GM23338 (cell line): ENCODE measurements around the gene PTPRH. TPM values are rescaled to one million over a fixed set of nuclear protein-coding genes. Genes with fewer than 3 reads are reported as not detected.

Experiments
- ATAC-seq: fragments of 200-7000 bp; cut with Tn5 transposase; 3 replicates; pipeline ENCODE4 v1.9.1; 2020
- DNase-seq: peaks from one replicate; pipeline ENCODE4 v3.0.0-alpha.2; 2015; ENCODE audit warnings: low spot score
- H2AFZ ChIP-seq: fragments of 200-600 bp; sonication (generic); 2 replicates; pipeline ENCODE4 v1.8.0; 2016; ENCODE audit warnings: antibody characterized with exemption, mild to moderate bottlenecking, moderate library complexity
- H3F3A ChIP-seq: fragments of 200-600 bp; sonication (generic); replicated peaks from 2 replicates; pipeline ENCODE4 v1.8.0; 2017; ENCODE audit warnings: antibody characterized with exemption, mixed run types, low read depth
- H3K27ac ChIP-seq: fragments of 200-600 bp; sonication (generic); 2 replicates; pipeline ENCODE4 v1.6.1; 2016; ENCODE audit warnings: low read depth
- H3K27me3 ChIP-seq: fragments of 200-600 bp; sonication (generic); 2 replicates; pipeline ENCODE4 v1.8.0; 2016; ENCODE audit warnings: mild to moderate bottlenecking, mixed run types, moderate library complexity; ENCODE audit not compliant: insufficient read depth
- H3K36me3 ChIP-seq: fragments of 200-600 bp; sonication (generic); 2 replicates; pipeline ENCODE4 v1.8.0; 2016; ENCODE audit warnings: mild to moderate bottlenecking; ENCODE audit not compliant: insufficient read depth
- H3K4me1 ChIP-seq: fragments of 200-600 bp; sonication (generic); 2 replicates; pipeline ENCODE4 v1.8.0; 2016; ENCODE audit warnings: mild to moderate bottlenecking, moderate library complexity; ENCODE audit not compliant: insufficient read depth
- H3K4me2 ChIP-seq: fragments of 200-600 bp; sonication (generic); 2 replicates; pipeline ENCODE4 v1.7.1; 2017; ENCODE audit warnings: mixed run types
- H3K4me3 ChIP-seq: fragments of 200-600 bp; sonication (generic); 2 replicates; pipeline ENCODE4 v1.6.1; 2016; ENCODE audit warnings: mixed run types
- H3K79me2 ChIP-seq: fragments of 200-600 bp; sonication (generic); replicated peaks from 2 replicates; pipeline ENCODE4 v1.8.0; 2017; ENCODE audit warnings: mild to moderate bottlenecking; ENCODE audit not compliant: insufficient read depth
- H3K9me2 ChIP-seq: fragments of 200-600 bp; sonication (generic); 2 replicates; pipeline ENCODE4 v1.8.0; 2017; ENCODE audit not compliant: insufficient read depth
- H4K20me1 ChIP-seq: fragments of 200-600 bp; sonication (generic); replicated peaks from 2 replicates; pipeline ENCODE4 v1.8.0; 2017; ENCODE audit warnings: mild to moderate bottlenecking; ENCODE audit not compliant: insufficient read depth
- H3K27ac Mint-ChIP-seq: 2 replicates; pipeline ENCODE4 v1.8.0; 2020; ENCODE audit warnings: inconsistent platforms, mild to moderate bottlenecking, moderate library complexity, mixed read lengths
- H3K27me3 Mint-ChIP-seq: 3 replicates; pipeline ENCODE4 v1.8.0; 2022; ENCODE audit warnings: low read depth, mild to moderate bottlenecking, moderate library complexity, mixed read lengths, inconsistent platforms; ENCODE audit not compliant: insufficient read depth, poor library complexity
- H3K36me3 Mint-ChIP-seq: 3 replicates; pipeline ENCODE4 v1.8.0; 2021; ENCODE audit warnings: low read depth, mild to moderate bottlenecking, inconsistent platforms, moderate library complexity, mixed read lengths
- H3K4me1 Mint-ChIP-seq: 3 replicates; pipeline ENCODE4 v1.8.0; 2020; ENCODE audit warnings: mild to moderate bottlenecking, inconsistent platforms, mixed read lengths
- H3K4me3 Mint-ChIP-seq: 3 replicates; pipeline ENCODE4 v1.8.0; 2021; ENCODE audit warnings: moderate library complexity, mild to moderate bottlenecking, inconsistent platforms, mixed read lengths
- H3K9me3 Mint-ChIP-seq: 3 replicates; pipeline ENCODE4 v1.8.0; 2020; ENCODE audit warnings: moderate library complexity, mild to moderate bottlenecking, inconsistent platforms, mixed read lengths
- CREB1 ChIP-seq: fragments of 250-450 bp; sonication (Bioruptor Pico); IDR thresholded peaks from 2 replicates; pipeline ENCODE4 v1.5.0; 2020; ENCODE audit warnings: low read depth, mild to moderate bottlenecking, moderate library complexity
- CTCF ChIP-seq, 2 experiments: fragments of 200-600 bp in 1 of 2; sonication (generic) in 1 of 2; conservative IDR thresholded peaks; 2 replicates each; pipeline versions ENCODE4 v1.5.1 to v1.6.1; 2016 to 2017; ENCODE audit warnings: antibody characterized with exemption in 2 of 2, low read depth in 2 of 2, mild to moderate bottlenecking in 2 of 2, moderate library complexity in 1 of 2
- EZH2 ChIP-seq: fragments of 200-600 bp; sonication (generic); IDR thresholded peaks from one replicate; pipeline ENCODE4 v1.8.0; 2017; ENCODE audit warnings: antibody characterized with exemption, mild to moderate bottlenecking, low read depth; ENCODE audit not compliant: unreplicated experiment
- EZH2phosphoT487 ChIP-seq: fragments of 200-600 bp; sonication (generic); IDR thresholded peaks from one replicate; pipeline ENCODE4 v1.8.1; 2018; ENCODE audit warnings: antibody characterized with exemption; ENCODE audit not compliant: unreplicated experiment
- JUNB ChIP-seq: IDR thresholded peaks from one replicate; pipeline ENCODE4 v1.6.1; 2016; ENCODE audit warnings: antibody characterized with exemption; ENCODE audit not compliant: unreplicated experiment
- NANOG ChIP-seq: IDR thresholded peaks from 2 replicates; pipeline ENCODE4 v1.6.1; 2016; ENCODE audit warnings: antibody characterized with exemption, borderline replicate concordance
- POLR2AphosphoS5 ChIP-seq: IDR thresholded peaks from 2 replicates; pipeline ENCODE4 v1.6.1; 2016; ENCODE audit warnings: antibody characterized with exemption, low read depth
- REST ChIP-seq: IDR thresholded peaks from one replicate; pipeline ENCODE4 v1.6.1; 2018; ENCODE audit warnings: antibody characterized with exemption; ENCODE audit not compliant: unreplicated experiment
- STAT1 ChIP-seq: IDR thresholded peaks from one replicate; pipeline ENCODE4 v1.6.1; 2016; ENCODE audit warnings: antibody characterized with exemption; ENCODE audit not compliant: unreplicated experiment
- ZNF114 ChIP-seq: fragments of 250-450 bp; sonication (Bioruptor Pico); IDR thresholded peaks from 2 replicates; pipeline ENCODE4 v1.5.0; 2020; ENCODE audit warnings: mild to moderate bottlenecking, moderate library complexity
- ZNF331 ChIP-seq: fragments of 250-450 bp; sonication (Bioruptor Pico); IDR thresholded peaks from 2 replicates; pipeline ENCODE4 v1.5.0; 2020; ENCODE audit warnings: low read depth, mild to moderate bottlenecking, moderate library complexity
- polyA plus RNA-seq: library from polyadenylated mRNA; unstranded; fragments of >200 nt; fragmentation: Nextera tagmentation; extraction: Ambion mirVana; gene quantifications from 2 replicates; pipeline ENCODE4 v1.2.1, GENCODE V29; 2016
- total RNA-seq: library from RNA; depleted of rRNA; stranded (reverse); fragments of >200 nt; shearing (Covaris generic); gene quantifications from 2 replicates; pipeline ENCODE4 v1.2.3, GENCODE V29; 2014
- TF ChIP-seq, protein P1 (sequence below): fragments of 250-450 bp; sonication (Bioruptor Pico); IDR thresholded peaks from 2 replicates; pipeline ENCODE4 v1.5.0; 2020; ENCODE audit warnings: mild to moderate bottlenecking, moderate library complexity
- TF ChIP-seq, protein P2 (sequence below): IDR thresholded peaks from 2 replicates; pipeline ENCODE4 v1.6.1; 2016; ENCODE audit warnings: antibody characterized with exemption

The PTPRH gene
- total and polyA plus RNA-seq, 2 experiments from 2014 or later = 0.16 to 2.1 TPM

DNA sequence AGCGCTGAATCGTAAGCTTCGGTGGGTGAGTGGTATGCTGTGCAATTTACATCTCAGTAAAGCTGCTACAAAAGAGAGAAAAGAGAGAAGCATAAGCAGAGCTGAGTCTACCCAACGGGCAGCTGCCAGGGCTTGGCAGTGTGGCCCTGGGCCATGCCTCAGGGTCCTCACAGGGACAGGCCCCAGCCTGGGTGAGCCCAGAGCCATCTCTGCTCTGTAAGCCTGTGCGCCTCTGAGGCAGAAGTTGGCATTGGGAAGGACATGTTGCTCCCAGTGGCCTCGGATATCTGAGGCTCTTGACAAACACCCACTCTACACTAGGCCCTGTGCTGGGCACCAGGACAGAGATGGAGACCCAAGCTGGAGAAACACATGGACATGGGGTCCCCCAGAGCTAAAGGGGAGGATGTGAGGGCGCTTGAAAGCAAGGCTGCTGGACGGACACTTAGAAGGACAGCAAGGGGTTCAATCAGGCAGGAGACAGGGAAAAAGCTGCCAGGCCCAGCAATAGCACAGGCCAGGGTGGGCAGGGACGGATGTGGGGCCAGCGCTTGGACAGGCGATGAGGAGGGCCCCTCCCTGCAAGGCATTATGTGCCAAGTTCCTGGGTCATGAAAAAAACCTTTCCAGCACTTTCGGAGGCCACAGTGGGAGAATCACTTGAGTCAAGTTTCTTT lies 34.8 kb upstream of the PTPRH start:
- H3K27me3 ChIP-seq = no peaks in the 10 kb centered on the region
- peaks cover 2% of the 10 kb centered on the region; the same call in 1 of the 3 replicates for H3K4me1 Mint-ChIP-seq
- no peaks in the 10 kb centered on the region for H3F3A ChIP-seq
- no peaks in the 10 kb centered on the region; the same call in none of the 2 replicates for H4K20me1 ChIP-seq
- ATAC-seq (no peak), DNase-seq (no peak)
- H3K4me3 Mint-ChIP-seq = no peak overlapping the region
- H3K9me3 Mint-ChIP-seq = no peaks in the 10 kb centered on the region
- no peak overlapping the region for H3K4me2 ChIP-seq
- no peak overlapping the region for H3K27ac Mint-ChIP-seq
- no peaks in the 10 kb centered on the region; the same call in 1 of the 2 replicates for H3K36me3 ChIP-seq
- no peak overlapping the region for H3K27ac ChIP-seq
- no peaks in the 10 kb centered on the region for H3K4me1 ChIP-seq
- TF ChIP-seq CREB1 (CRISPR knock-in tag) (no peak), JUNB (no peak), POLR2AphosphoS5 (no peak), NANOG (no peak), ZNF331 (CRISPR knock-in tag) (no peak), CTCF (conservative IDR thresholded peaks at IDR 0.05; ENCODE audit: low read depth in 2 of 2) (no peak), EZH2 (no peak), REST (no peak), ZNF114 (CRISPR knock-in tag) (no peak), STAT1 (no peak), EZH2phosphoT487 (no peak)
- TF ChIP-seq, protein P1, sequence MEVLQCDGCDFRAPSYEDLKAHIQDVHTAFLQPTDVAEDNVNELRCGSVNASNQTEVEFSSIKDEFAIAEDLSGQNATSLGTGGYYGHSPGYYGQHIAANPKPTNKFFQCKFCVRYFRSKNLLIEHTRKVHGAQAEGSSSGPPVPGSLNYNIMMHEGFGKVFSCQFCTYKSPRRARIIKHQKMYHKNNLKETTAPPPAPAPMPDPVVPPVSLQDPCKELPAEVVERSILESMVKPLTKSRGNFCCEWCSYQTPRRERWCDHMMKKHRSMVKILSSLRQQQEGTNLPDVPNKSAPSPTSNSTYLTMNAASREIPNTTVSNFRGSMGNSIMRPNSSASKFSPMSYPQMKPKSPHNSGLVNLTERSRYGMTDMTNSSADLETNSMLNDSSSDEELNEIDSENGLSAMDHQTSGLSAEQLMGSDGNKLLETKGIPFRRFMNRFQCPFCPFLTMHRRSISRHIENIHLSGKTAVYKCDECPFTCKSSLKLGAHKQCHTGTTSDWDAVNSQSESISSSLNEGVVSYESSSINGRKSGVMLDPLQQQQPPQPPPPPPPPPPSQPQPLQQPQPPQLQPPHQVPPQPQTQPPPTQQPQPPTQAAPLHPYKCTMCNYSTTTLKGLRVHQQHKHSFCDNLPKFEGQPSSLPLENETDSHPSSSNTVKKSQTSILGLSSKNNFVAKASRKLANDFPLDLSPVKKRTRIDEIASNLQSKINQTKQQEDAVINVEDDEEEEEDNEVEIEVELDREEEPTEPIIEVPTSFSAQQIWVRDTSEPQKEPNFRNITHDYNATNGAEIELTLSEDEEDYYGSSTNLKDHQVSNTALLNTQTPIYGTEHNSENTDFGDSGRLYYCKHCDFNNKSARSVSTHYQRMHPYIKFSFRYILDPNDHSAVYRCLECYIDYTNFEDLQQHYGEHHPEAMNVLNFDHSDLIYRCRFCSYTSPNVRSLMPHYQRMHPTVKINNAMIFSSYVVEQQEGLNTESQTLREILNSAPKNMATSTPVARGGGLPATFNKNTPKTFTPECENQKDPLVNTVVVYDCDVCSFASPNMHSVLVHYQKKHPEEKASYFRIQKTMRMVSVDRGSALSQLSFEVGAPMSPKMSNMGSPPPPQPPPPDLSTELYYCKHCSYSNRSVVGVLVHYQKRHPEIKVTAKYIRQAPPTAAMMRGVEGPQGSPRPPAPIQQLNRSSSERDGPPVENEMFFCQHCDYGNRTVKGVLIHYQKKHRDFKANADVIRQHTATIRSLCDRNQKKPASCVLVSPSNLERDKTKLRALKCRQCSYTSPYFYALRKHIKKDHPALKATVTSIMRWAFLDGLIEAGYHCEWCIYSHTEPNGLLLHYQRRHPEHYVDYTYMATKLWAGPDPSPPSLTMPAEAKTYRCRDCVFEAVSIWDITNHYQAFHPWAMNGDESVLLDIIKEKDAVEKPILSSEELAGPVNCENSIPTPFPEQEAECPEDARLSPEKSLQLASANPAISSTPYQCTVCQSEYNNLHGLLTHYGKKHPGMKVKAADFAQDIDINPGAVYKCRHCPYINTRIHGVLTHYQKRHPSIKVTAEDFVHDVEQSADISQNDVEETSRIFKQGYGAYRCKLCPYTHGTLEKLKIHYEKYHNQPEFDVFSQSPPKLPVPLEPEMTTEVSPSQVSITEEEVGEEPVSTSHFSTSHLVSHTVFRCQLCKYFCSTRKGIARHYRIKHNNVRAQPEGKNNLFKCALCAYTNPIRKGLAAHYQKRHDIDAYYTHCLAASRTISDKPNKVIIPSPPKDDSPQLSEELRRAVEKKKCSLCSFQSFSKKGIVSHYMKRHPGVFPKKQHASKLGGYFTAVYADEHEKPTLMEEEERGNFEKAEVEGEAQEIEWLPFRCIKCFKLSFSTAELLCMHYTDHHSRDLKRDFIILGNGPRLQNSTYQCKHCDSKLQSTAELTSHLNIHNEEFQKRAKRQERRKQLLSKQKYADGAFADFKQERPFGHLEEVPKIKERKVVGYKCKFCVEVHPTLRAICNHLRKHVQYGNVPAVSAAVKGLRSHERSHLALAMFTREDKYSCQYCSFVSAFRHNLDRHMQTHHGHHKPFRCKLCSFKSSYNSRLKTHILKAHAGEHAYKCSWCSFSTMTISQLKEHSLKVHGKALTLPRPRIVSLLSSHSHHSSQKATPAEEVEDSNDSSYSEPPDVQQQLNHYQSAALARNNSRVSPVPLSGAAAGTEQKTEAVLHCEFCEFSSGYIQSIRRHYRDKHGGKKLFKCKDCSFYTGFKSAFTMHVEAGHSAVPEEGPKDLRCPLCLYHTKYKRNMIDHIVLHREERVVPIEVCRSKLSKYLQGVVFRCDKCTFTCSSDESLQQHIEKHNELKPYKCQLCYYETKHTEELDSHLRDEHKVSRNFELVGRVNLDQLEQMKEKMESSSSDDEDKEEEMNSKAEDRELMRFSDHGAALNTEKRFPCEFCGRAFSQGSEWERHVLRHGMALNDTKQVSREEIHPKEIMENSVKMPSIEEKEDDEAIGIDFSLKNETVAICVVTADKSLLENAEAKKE (CRISPR knock-in tag) = no peak
- TF ChIP-seq, protein P2, sequence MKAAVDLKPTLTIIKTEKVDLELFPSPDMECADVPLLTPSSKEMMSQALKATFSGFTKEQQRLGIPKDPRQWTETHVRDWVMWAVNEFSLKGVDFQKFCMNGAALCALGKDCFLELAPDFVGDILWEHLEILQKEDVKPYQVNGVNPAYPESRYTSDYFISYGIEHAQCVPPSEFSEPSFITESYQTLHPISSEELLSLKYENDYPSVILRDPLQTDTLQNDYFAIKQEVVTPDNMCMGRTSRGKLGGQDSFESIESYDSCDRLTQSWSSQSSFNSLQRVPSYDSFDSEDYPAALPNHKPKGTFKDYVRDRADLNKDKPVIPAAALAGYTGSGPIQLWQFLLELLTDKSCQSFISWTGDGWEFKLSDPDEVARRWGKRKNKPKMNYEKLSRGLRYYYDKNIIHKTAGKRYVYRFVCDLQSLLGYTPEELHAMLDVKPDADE = no peak
- H3K9me2 ChIP-seq = no peaks in the 10 kb centered on the region
- peaks cover 18% of the 10 kb centered on the region for H3K79me2 ChIP-seq
- H3K27me3 Mint-ChIP-seq = peaks cover 6% of the 10 kb centered on the region
- peaks cover 34% of the 10 kb centered on the region for H3K36me3 Mint-ChIP-seq
- no peak overlapping the region for H3K4me3 ChIP-seq
- H2AFZ ChIP-seq = no peak overlapping the region
